ENCODE results near the gene KCNA5. TPM values are rescaled to one million over a fixed set of nuclear protein-coding genes. Genes with fewer than 3 reads are reported as not detected.

The KCNA5 gene
- total and polyA plus RNA-seq, 9 of the 15 experiments (the other 6 are each of a cell fraction or from before 2014, with no cell fraction given) = not detected

GRCh38 chr12:5050542-5050941 lies 6.9 kb downstream of the KCNA5 start:
- no peak for ATAC-seq

GRCh38 chr12:5051334-5051733 lies 7.7 kb downstream of the KCNA5 start:
- no peaks in the 10 kb centered on the region for H3K4me1 ChIP-seq (replicated peaks in 1 of 2; ENCODE audit: control insufficient read depth in 2 of 2, insufficient read depth in 2 of 2, low read length in 2 of 2)
- DNase-seq (ENCODE audit: extremely low read depth in 1 of 4, low spot score in 3 of 4) (no peak), FAIRE-seq (no peak), ATAC-seq (no peak)
- H4K20me1 ChIP-seq (replicated peaks; ENCODE audit: control insufficient read depth, insufficient read depth, low read length) = no peaks in the 10 kb centered on the region
- H3K4me2 ChIP-seq (ENCODE audit: insufficient read depth, low read length) = no peak overlapping the region
- H3K27me3 ChIP-seq (ENCODE audit: control insufficient read depth in 2 of 2, insufficient read depth in 2 of 2, low read length in 2 of 2) = peaks cover 0 to 18% of the 10 kb centered on the region in 2 experiments; a peak in 2 of 5 replicates
- POLR2A ChIA-PET = no interaction called here
- CTCF ChIA-PET (ENCODE audit: low intra/inter-chr PET ratio) = no interaction called here
- no peaks in the 10 kb centered on the region for H3K36me3 ChIP-seq (ENCODE audit: control insufficient read depth, insufficient read depth, low read length)
- intact Hi-C loops (cut with micrococcal nuclease) (no loop called here), in situ Hi-C loops (cut with MboI) (no loop called here)
- no peaks in the 10 kb centered on the region for H3K9me1 ChIP-seq (ENCODE audit: control insufficient read depth, insufficient read depth, low read length)
- no peaks in the 10 kb centered on the region for H3K9me3 ChIP-seq (replicated peaks; ENCODE audit: control insufficient read depth, insufficient read depth, low read depth, low read length)
- no peak overlapping the region for H2AFZ ChIP-seq (ENCODE audit: low read depth, low read length)
- WGBS (ENCODE audit: insufficient coverage, low coverage, missing lambda C conversion rate) = 0% methylated on average over 2 of the region's 2 CpGs
- no peaks in the 10 kb centered on the region for H3K79me2 ChIP-seq (ENCODE audit: control insufficient read depth, insufficient read depth, low read length)
- no TSS peak for BruUV-seq (replicated peaks)
- H3K27ac ChIP-seq (ENCODE audit: extremely low read depth, low read depth, low read length) = no peak overlapping the region
- no peak overlapping the region for H3K9ac ChIP-seq (ENCODE audit: insufficient read depth in 1 of 2, low read depth in 2 of 2, low read length in 2 of 2)
- H3K4me3 ChIP-seq = no peak overlapping the region
- TF ChIP-seq ZBTB5 (IDR thresholded peaks at IDR 0.05) (no peak), MXD1 (CRISPR knock-in tag; IDR thresholded peaks at IDR 0.05; ENCODE audit: borderline replicate concordance, poor library complexity, severe bottlenecking) (no peak), SIRT6 (IDR thresholded peaks at IDR 0.05; ENCODE audit: low read depth, low read length) (no peak), HNRNPLL (IDR thresholded peaks at IDR 0.05; ENCODE audit: low read depth, low read length, poor library complexity, severe bottlenecking) (no peak), BMI1 (IDR thresholded peaks at IDR 0.05; ENCODE audit: low read length) (no peak), NELFE (IDR thresholded peaks at IDR 0.05; ENCODE audit: insufficient read depth, insufficient read length) (no peak), ZNF174 (CRISPR knock-in tag; IDR thresholded peaks at IDR 0.05) (no peak), XRCC5 (IDR thresholded peaks at IDR 0.05; ENCODE audit: low read depth, low read length) (no peak), E2F5 (CRISPR knock-in tag; IDR thresholded peaks at IDR 0.05) (no peak), MED1 (CRISPR knock-in tag; IDR thresholded peaks at IDR 0.05; ENCODE audit: borderline replicate concordance) (no peak), CBFB (CRISPR knock-in tag; IDR thresholded peaks at IDR 0.05) (no peak), ZNF445 (CRISPR knock-in tag; IDR thresholded peaks at IDR 0.05; ENCODE audit: low read depth) (no peak), ZNF274 (IDR thresholded peaks at IDR 0.05; ENCODE audit: borderline replicate concordance, low read depth, low read length) (no peak)

More at GRCh38 chr12:5050542-5050941, 6.9 kb downstream of the KCNA5 start:
- no peaks in the 10 kb centered on the region for H4K20me1 ChIP-seq (replicated peaks; ENCODE audit: control insufficient read depth, insufficient read depth, low read length)
- no peaks in the 10 kb centered on the region for H3K9me1 ChIP-seq (ENCODE audit: control insufficient read depth, insufficient read depth, low read length)
- no peak overlapping the region for H3K9ac ChIP-seq (ENCODE audit: insufficient read depth in 1 of 2, low read depth in 2 of 2, low read length in 2 of 2)
- H3K9me3 ChIP-seq (replicated peaks; ENCODE audit: control insufficient read depth, insufficient read depth, low read depth, low read length) = no peaks in the 10 kb centered on the region
- no peaks in the 10 kb centered on the region for H3K79me2 ChIP-seq (ENCODE audit: control insufficient read depth, insufficient read depth, low read length)
- ChIA-PET POLR2A (no interaction called here), CTCF (ENCODE audit: low intra/inter-chr PET ratio) (no interaction called here)
- FAIRE-seq (no peak), DNase-seq (ENCODE audit: extremely low read depth in 1 of 4, low spot score in 3 of 4) (no peak)
- in situ Hi-C loops (cut with MboI) (no loop called here), intact Hi-C loops (cut with micrococcal nuclease) (no loop called here)
- no peak overlapping the region for H3K4me3 ChIP-seq
- H3K36me3 ChIP-seq (ENCODE audit: control insufficient read depth, insufficient read depth, low read length) = no peaks in the 10 kb centered on the region
- H3K27ac ChIP-seq (ENCODE audit: extremely low read depth, low read depth, low read length) = no peak overlapping the region
- no TSS peak for BruUV-seq (replicated peaks)
- H3K4me1 ChIP-seq (replicated peaks in 1 of 2; ENCODE audit: control insufficient read depth in 2 of 2, insufficient read depth in 2 of 2, low read length in 2 of 2) = no peaks in the 10 kb centered on the region
- H3K4me2 ChIP-seq (ENCODE audit: insufficient read depth, low read length) = no peak overlapping the region
- no peak for TF ChIP-seq U2AF1 (optimal IDR thresholded peaks at IDR 0.05; ENCODE audit: low read depth, low read length)
- 0% methylated on average over 3 of the region's 3 CpGs for WGBS (ENCODE audit: insufficient coverage, low coverage, missing lambda C conversion rate)
- H3K27me3 ChIP-seq (ENCODE audit: control insufficient read depth in 2 of 2, insufficient read depth in 2 of 2, low read length in 2 of 2) = peaks cover 0 to 21% of the 10 kb centered on the region in 2 experiments; a peak in 2 of 5 replicates
- H2AFZ ChIP-seq (ENCODE audit: low read depth, low read length) = no peak overlapping the region
